AG10803 (cell line): ENCODE data around the gene SATB1.
A peak's percentile ranks its signal among the peaks of the same experiment; 100 is the strongest.

Experiments used
- DNase-seq: peaks from one replicate; pipeline ENCODE4 v3.0.0; 2010; ENCODE audit warnings: low read depth
- H3K4me3 ChIP-seq: 2 replicates; pipeline ENCODE4 v1.5.1; 2011; ENCODE audit warnings: mild to moderate bottlenecking, low read length, control low read depth
- TF ChIP-seq, protein P1 (sequence below): conservative IDR thresholded peaks from 2 replicates; pipeline ENCODE4 v1.5.1; 2011; ENCODE audit warnings: mild to moderate bottlenecking, low read length, control low read depth, inconsistent platforms

The SATB1 gene

DNA sequence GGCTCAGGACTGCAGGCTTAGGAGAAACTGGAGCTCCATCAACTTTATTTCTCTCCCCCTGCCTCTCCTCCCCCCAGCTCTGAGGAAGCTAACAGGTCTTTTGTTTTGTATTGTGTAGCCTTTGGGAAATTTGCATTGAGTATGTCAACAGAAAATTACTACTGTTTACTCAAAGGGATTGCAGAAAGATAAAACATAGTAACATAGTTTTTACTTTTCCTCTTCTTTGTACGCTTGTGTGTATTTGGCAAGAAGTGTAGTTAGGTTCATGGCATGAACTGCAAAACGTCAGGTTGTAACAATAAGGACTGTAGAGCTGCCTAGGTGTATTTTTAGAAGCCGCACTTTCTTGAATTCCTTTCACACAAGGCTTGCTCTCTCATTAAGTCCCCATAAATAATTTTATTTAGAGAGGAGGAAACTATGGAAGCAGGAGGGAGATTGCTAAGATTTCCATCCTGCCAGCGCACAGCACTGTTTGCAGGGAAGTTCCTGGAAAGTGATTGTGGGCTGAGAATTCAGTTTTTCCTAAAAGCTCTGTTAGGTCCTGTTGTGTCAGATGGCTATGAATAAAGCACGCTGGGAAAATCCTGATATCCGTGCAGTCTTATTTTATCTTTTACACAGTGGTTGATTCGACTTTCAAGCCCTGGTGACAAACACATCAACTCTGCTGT is 21.1 kb upstream of the SATB1 start:
- DNase-seq = no peak
- H3K4me3 ChIP-seq = no peak overlapping the region
- TF ChIP-seq, protein P1, sequence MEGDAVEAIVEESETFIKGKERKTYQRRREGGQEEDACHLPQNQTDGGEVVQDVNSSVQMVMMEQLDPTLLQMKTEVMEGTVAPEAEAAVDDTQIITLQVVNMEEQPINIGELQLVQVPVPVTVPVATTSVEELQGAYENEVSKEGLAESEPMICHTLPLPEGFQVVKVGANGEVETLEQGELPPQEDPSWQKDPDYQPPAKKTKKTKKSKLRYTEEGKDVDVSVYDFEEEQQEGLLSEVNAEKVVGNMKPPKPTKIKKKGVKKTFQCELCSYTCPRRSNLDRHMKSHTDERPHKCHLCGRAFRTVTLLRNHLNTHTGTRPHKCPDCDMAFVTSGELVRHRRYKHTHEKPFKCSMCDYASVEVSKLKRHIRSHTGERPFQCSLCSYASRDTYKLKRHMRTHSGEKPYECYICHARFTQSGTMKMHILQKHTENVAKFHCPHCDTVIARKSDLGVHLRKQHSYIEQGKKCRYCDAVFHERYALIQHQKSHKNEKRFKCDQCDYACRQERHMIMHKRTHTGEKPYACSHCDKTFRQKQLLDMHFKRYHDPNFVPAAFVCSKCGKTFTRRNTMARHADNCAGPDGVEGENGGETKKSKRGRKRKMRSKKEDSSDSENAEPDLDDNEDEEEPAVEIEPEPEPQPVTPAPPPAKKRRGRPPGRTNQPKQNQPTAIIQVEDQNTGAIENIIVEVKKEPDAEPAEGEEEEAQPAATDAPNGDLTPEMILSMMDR = no peak

DNA sequence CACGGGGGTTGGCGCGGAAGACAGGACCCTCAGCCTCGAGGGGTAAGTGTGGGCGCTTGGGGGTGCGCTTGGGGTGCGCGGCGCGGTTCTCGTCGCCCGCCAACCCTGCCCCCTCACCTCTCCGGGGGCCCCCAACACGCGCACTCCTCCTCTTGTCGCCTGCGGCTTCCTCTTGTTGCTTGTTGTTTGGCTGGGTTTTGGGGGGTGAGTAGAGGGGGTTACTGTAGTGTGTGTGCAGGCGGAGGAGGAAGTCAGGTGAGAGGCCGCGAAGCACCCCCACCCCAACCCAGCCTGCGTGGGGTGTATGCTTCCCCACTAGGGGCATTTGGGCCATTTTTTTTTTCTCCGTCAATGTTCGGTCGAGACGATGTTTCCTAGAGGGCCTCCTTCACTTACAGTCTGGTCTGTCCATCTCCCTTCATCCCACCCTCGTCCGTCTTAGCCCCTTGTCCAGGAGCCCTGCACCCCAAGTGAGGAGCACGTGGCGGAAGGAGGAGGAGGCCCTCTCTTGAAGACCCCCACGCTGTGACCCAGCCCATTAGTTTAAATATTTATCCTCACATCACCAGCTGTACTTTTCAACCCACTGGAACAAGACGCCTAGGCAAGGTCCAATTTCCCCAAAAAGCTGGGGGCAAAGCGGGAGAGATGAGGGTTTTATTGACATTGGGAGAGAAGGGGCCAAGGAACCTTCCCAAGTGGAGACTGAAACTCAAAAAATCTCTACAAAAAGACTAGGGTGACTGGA is 20.4 kb upstream of the SATB1 start:
- TF ChIP-seq, protein P1 = no peak
- DNase-seq = no peak
- H3K4me3 ChIP-seq = peak overlapping the region; percentile 26

DNA sequence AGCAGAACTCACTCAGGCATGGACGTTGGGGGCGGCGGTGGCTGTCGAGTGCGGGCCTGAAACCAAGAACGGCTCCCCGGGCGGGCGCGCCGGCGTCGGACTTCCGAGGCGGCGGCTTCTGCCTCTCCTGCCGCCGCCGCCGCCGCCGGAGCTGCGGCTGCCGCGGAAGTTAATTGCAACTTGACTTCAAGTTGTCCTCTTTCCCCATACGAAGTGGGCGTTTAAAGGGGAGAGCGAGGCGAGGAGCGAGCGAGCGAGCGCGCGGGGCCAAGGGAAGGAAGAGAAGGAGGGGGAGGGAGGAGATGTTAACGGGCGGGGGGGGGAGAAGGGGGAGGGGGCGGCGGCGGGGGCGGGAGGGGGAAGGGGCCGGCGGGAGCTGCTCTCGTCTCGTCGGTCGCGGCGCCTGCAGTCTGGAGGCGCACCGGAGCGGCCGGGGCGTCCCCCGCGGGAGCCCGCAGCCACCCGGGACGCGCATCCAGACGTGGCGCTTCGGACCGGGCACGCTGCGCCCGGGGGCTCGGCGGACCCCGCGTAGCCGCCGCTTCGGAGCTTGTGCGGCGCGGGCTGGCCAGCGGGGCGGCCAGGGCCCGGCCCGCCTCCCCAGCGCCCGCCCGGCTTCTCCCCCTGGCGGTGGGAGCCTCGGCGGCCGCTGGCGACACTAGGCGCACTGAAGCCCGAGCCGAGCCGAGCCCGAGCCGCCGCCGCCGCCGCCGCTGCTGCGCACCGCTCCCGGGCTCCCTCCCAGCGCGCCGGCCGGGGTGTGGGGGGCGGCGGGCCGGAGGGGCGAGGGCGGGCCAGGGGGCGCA is 19.7 kb upstream of the SATB1 start:
- H3K4me3 ChIP-seq = peak overlapping the region; percentile 52
- DNase-seq = peak; percentile 52
- TF ChIP-seq, protein P1 = no peak; the same call in 1 of the 2 replicates

DNA sequence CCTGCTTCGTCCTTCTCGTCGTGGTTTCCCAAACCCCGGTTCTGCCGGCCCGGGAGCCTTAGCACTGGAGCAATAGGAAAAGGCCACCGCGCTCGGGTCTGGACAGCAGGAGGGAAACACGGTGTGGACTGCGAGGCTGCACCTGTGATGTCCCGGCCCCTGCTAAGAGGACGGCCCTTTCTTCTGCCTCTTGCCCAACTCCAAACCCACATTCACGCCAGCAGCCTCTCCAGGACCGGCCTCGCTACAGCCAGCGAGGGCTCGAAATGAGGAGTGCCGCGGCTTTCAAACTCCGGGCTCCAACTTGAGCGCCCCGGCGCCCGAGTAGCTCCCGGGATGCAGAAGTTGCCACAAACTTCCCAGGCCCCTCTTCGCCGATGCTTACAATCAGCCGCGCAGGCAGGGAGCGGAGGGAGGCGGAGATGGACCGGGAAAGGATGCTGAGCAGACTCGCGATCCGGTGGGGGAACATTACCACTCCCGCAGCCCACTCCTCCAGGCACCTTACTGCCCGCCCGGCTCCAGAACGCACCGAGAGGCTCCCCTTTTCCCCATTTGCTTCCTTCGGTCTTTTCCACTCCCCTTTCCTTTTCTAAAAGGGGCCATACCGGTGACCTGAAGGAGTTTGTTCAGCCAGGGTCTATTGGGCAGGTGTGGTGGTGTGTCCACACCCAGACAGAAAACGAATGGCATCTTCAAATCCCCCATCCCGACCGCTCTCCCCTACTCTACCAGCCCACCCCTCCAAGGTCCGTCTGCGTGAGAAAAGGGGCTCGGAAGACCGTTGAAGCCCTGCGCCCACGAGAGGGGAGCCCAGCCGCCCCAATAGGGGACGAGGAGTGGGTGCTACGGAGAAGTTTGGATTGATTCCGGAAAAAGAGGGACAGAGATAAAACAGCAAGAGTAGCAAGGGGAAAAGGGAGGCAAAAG is 18.8 kb upstream of the SATB1 start:
- TF ChIP-seq, protein P1 = no peak
- no peak for DNase-seq
- H3K4me3 ChIP-seq = peak overlapping the region; percentile 52

DNA sequence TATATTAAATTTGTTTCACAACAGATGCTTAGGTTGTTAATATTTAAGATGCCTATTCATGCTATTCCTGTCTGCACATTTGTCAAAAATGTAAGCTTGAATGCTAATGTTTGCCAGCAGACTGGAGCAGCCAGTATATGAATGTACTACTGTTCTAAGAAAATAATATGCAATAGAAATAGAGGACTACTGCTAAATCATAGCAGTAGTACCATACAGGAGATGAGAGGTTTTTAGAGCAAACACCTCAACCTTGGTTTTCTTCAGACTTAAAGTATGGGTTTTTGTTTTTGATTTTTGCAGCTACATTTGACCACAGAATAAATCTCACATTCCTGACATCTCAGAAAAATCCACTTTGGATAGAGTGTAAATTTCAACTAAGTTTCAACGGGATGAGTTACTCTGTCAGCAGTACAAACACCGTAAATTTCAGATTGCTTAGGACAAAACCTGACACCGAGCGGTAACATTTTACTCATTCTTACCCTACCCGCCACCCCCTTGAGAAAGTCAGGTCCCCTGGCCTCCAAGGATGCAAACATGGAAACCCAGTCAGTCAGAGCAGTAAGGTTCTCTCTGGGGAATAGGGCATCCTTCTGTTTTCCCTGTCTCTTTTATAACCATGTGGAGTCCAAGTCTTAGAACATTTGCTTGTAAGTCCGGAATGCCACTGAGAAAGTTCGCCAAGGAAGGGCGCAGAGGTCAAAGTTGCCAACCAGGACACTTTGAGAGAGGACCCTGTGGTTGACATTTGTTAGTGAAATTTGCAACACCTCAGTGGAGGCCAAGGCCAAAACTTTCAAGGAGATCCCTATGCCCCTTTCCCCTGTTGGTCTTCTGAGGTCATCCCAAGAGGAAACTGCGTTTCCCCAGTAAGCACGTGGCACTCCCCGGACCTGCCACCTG is 17.9 kb upstream of the SATB1 start:
- TF ChIP-seq, protein P1 = no peak
- no peak for DNase-seq
- H3K4me3 ChIP-seq = no peak overlapping the region

DNA sequence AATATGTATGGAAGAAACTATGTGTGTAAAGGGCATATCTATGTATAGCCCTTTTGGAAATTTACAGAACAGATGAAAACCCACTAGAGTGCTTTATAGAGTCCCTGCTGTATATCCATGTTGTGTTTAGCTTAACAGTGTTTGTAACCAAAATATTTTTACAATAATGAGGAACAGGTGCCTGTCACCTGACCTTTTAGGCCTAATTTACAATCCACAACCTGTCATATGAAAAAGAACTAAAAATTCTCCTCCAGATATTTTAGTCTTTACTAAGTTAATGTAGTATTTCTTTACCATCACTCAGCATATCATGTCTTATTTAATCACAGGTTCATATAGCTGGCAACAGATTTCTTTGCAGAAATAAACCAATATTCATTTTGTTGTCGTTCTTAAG is 16.4 kb upstream of the SATB1 start:
- DNase-seq = no peak
- H3K4me3 ChIP-seq = no peak overlapping the region
- TF ChIP-seq, protein P1 = no peak
